NCI-H2227 treated with DMSO at 0.1 percent for 48 hours (cell line): ENCODE data around the gene SUGT1.

Experiments
- DNase-seq: peaks from one replicate; lab custom pipeline; 2025; lab: John Stamatoyannopoulos, UW

SUGT1 gene

DNA sequence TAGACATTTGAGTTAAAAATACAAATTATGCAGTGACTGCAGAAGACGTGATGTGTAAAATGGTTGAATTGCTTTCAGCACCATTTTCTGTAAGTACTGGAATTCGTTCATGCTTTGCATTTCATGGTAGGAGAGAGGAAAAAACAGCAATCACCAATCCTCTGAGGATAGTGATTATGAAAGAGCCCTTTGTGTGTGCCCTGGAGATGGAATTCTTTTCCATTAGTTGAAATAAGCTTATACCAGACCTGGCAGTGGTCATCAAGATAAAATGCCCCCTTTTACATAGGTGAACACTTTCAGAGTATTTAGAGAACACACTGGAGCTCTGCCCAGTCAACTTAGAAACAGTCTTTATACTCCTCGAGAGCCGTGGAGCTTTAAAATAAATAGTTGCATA, 85.3 kb downstream of the SUGT1 start:
- peak; percentile 10 for DNase-seq

GRCh38 chr13:52738719-52739467, 86.3 kb downstream of the SUGT1 start:
- DNase-seq, result no peak

DNA sequence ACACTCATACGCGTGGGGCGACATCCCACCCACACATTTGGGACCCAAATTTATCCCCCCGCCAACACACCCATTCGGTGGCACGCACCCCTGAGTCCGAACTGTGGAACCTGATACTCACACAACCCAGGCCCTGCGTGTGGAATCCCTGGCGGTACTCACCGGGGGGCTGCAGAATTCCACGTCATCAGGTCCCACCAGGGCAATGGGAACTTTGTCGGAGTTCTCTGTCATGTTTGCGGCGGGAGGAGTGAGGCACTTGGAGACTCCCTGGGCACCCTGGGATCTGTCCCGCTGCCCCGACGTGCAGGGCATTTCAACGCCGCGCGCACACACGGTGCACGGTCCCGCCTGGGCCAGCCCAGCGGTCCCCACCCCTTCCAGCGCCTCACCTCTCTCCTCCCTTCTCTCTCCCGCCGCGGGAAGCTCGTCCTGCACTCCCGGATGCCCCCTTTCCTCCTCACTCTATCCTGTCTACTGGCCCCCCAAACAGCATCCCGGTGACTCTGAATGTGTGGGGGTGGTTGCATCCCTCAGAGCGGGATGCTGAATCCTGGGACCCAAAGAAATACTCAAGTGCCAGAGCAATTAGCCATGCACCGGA, 86.9 kb downstream of the SUGT1 start, which contains the start of gene CNMD:
TSS of gene CNMD (minus strand) at position 353 of the 604 bp plus-strand sequence. CDS start at position 234, 119 bp downstream.
- DNase-seq, result no peak

- DNase-seq, result no peak
These were observed 90.9 kb downstream of the SUGT1 start for GRCh38 chr13:52743569-52743968.

DNA sequence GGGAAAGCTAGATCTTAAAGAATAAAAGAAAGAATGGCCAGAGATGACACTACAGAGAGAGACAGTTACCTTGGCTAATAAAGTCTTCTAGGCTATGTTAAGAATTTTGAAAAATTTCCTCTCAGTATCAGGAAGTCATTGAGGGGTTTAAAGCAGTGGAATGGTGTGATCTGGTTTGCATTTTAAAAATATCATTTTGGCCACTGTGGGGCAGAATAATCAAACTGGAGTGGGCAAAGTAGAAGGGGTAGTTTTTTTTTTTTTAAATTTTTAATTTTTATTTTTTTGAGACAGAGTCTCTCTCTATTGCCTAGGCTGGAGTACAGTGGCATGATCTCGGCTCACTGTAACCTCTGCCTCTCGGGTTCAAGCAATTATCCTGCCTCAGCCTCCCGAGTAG, 91.4 kb downstream of the SUGT1 start:
- DNase-seq, result no peak

DNA sequence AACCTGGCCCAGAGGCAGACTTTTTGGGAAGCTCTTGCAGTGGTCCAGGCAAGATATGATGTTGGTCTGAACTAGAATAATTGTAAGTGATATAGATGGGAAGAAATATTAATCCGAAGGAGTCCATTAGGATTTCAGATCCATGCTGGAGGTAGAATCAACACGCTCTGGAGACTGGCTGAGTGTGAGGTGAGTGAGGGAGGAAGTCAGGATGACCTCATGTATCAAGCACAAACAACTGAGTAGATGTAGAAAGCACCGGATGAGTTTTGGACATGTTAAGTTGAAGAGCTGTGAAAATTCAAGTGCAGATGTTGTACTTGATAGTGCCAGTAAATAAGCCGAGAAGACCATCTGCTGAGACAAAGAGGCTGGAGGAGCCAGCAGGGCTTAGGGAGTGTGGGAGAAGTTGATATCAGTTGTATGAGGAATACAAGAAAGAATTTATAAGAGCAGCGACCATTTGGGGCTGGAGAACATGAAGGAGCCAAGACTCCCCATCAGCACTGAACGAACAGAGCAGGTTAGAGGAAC, 92.3 kb downstream of the SUGT1 start:
- DNase-seq, result no peak

DNA sequence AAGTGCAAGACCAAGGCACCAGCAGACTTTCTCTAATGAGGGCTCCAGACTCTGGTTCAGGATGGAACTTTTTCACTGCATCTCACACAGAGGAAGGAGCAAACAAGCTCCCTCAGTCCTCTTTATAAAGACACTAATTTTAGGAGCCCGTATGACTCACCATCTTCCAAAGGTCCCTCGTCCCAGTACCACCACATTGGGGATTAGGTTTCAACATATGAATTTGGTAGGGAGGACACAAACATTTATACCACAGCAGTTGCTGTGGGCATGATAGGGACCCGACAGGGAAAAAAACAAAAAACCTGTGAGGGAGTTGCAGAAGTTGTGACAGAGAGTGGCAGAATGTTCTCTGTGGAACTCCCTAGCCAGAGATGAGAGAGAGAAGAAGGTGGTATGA, 93.5 kb downstream of the SUGT1 start:
- DNase-seq, result no peak

DNA sequence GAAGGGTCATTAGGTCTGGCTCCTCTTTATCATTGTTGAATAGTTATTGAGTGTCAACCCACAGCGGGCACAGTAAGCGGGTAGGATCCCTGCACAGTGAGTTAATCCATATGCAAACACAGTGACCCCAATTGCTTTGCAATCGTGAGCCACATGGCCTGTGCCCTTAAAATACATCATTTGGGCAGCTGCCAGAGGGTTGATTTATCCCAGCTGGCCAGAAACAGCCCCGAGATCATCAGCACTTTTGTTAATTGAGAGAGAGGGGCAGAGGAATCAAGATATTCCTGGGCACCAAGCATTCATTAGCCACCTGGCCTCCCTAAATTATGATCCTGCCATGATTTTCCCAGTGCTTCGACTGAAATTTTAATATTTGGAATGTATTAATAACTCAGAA, 96.8 kb downstream of the SUGT1 start:
- no peak for DNase-seq
